Astrocyte of the hippocampus (primary cell): ENCODE data around the gene NAB1.

ENCODE experiments used
- DNase-seq: peaks from one replicate; pipeline ENCODE4 v3.0.0; 2011; ENCODE audit warnings: low read depth, low spot score

NAB1 gene

DNA sequence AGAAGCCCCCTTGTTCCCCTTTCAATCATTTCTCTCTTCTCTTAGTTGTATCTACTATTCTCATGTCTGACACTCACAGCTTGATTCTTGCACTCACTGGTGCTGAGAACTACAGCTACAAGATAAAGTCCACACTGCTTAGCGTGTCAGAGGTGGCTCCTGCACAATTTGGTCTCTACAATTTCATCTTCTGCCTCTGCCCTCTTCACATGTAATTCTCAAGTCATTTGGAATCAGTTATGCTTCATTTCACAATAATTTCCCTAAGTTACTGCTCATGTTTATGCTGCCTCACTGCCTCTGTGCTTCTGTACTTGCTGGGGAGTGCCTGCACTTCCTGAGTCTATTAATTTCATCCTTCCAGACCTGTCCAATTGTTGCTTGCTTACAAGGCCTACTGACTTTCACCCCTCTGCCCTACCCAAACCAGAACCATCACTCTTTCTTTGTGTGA, 11.6 kb upstream of the NAB1 start:
- peak; percentile 38 for DNase-seq

GRCh38 chr2:190637903-190638618, 10.8 kb upstream of the NAB1 start:
- DNase-seq, result peak; percentile 20

- no peak for DNase-seq
Measured at GRCh38 chr2:190640117-190640516, 8.8 kb upstream of the NAB1 start.

GRCh38 chr2:190641469-190641868, 7.4 kb upstream of the NAB1 start:
- no peak for DNase-seq

- no peak for DNase-seq
Measured at GRCh38 chr2:190646780-190647522, 1.9 kb upstream of the NAB1 start.

DNA sequence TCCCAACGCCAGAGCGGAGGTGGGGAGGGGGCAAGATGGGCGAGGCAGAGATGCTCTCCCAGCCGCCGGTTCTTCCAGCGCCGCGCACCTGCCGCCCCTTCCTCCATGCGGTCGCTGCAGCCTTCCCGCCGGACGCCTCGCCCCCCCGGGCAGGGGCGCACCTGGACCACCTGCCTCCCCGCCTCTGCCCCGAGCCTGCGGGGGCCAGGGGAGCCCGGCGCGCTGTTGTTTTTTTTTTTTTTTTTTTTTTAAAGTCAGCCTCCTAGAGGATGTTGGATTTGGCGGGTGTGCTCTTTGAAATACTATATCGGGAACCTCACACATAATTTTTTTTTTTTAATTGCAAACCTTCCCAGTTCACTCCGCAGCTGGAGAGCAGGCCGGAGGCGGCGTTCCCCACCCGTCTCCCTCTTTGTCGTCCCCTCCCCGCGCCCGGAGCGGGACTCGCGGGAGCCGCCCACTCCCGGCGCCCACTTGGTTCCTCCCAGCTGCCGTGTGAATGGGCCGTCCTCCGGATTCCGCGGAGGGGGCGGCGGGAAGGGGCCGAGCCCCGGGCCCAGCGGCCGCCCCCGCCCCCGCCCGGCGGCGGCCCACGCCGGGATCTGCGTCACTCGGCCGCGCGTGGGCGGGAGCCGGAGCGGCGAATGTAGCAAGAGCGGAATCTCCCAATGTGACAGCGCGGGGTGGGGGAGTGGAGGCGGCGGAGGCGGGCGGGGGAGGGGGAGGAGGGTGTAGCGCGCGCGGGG, 421 bp upstream of the NAB1 start:
- DNase-seq, result peak; percentile 94

DNA sequence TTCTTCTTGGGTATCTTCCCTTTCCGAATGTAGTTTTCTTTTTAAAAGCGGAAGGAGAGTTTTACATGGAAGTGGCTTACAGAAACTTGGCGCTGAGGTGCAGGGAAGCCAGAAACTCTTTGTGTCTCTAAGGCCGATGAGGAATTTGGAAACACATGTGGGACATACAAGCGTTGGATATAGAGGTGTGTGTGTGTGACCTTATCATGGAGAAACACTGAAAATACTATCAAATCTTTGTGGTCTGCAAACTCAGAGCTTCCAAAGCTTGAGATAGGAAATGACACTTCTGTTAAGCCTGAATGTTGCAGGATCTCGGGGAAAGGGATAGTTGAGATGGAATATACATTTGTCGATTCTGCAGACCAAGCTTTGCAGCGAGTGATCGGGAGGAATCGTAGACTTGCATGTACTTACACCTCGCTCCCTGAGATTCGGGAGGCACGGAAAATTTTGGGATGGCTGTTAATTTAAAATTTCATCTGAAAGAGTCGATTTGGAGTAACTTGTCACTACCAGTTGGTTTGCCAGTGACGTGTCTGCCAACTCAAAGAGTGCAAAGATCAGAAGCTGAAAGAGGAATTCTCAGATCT, 1.0 kb downstream of the NAB1 start:
- peak; percentile 50 for DNase-seq

DNA sequence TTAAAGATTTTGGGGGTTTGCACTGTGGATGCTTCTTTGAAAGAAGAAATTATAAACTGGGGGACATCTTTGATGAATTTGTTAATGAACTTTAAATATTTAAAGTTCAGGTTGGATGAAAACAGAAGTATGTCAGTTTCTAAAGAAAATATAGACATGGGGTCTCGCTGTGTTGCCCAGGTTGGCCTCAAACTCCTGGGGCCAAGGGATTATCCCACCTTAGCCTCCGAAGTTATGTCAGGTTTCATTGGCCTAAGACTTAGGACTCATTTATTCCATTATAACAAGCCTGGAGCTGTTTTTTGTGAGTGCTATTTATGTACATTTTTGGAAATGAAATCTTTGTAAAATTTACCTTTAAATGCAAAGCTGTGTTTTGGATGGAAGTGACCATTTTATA, 2.5 kb downstream of the NAB1 start:
- no peak for DNase-seq

DNA sequence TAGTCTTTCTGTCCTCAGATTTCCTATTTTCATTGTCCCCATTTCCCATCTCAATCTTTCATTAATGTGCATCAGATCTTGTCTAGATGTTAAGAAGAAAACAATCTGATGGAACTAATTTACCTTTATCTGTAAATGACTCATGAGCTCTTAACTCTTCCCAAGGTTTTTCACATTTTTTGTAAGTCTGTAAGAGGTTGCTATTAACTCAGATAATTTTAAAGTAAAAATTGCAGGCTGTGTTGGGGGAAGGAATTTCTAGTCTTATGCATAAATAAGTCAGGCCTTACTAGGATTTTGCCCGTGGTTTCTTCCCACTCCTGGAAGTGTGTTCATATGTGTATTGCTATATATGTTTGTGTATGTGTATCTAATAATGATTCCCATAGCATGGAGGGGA, 4.3 kb downstream of the NAB1 start:
- DNase-seq, result no peak

DNA sequence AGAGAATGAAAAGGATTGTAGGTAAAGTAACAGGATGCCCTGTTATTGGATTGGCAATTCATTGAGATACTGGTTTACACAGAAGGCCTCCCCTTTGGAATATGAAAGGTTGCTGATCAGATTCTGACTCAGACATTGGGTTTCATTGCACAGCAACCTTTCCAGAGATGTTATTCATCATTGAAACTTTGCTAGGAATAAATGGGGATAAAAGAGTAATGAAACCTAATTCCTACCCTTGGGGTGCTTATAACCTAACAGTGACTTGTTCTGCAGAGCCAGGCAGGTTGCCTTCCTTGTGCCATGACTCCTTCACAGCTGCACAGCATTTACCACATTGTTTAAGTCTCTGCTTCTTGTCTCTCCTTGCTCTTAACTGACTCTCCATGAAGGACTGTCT, 5.0 kb downstream of the NAB1 start:
- no peak for DNase-seq

DNA sequence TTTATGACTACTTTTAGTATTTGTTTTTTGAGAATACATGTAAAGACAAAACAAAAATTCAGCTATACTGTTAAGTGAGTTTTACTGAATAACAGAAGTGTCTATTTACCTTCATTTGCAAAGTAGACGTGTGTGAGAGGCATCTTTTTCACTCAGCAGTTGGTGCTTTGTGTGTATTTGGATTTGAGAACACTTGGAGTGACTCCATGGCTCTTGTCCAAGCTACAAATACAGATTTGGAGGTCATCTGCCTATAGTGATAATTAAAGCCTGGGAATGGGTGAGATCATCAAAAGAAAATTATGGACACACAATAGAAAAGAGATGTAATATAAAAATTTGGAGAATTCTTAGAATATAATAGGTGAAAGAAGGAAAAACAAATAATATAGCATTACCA, 6.2 kb downstream of the NAB1 start:
- DNase-seq, result no peak

- no peak for DNase-seq
Measured at GRCh38 chr2:190655570-190655969, 6.7 kb downstream of the NAB1 start.

DNA sequence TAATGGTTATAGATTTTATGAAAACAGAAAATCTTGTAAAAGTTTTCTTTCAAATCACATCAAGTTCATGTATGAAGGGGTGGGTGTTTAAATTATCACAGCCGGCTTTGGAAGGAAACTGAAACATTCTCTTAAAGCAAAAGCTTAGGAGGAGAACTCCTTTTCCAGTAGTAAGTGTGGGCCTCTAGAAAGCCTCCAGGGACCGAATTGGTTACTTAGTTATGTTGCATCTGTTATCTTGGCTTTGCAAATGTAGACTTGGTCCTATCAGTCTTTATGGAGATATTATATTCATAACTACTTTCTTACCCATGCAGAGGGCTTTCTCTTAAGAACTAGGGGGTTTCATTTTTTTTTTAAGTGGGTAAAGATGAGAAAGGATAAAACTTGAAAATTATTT, 7.4 kb downstream of the NAB1 start:
- DNase-seq, result no peak

DNA sequence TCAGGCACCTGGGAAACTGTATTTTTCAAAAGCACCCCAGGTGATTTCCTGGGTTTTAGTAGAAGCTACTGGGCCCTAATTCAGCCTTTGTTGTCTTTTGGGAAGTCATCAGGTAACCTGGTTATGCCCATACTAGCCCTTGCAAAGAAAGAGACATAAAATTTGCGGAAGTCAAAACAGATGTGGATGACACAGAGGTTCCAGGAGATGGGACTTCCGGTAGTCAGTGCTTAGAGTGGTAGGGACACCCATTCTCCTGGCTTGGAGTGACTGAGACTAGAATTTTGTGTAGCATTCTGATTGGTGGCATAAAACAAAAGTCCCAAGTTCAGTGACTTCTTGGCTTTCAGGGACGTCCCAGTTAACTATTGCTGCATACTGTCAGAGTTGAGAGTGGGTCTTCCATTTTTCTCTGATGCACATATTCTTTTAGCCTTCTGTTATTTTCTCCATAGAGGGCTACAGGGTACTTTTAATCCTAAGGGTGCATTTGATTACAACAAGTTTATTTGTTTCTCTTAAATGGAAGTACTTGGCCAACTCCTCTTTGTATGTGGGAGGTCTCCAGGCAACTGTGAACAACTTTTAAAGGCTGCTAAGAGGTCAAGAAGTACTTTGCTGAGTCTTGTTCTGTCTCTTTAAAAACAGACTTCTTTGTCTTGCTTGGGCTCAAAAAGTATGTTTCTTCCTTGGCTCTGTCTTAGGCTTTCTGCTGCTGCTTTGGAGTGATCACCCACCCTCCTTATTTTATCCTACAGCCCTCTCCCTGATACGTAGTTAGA, 8.8 kb downstream of the NAB1 start:
- DNase-seq, result no peak

- no peak for DNase-seq
Measured at GRCh38 chr2:190659553-190659952, 10.7 kb downstream of the NAB1 start.

- DNase-seq, result no peak
Measured at GRCh38 chr2:190662754-190663153, 13.9 kb downstream of the NAB1 start.

GRCh38 chr2:190663348-190663747, 14.5 kb downstream of the NAB1 start:
- DNase-seq, result no peak

GRCh38 chr2:190663839-190664238, 15.0 kb downstream of the NAB1 start:
- DNase-seq, result no peak

GRCh38 chr2:190664240-190664639, 15.4 kb downstream of the NAB1 start:
- peak; percentile 57 for DNase-seq

GRCh38 chr2:190666895-190667294, 18.0 kb downstream of the NAB1 start:
- no peak for DNase-seq

GRCh38 chr2:190668892-190669291, 20.0 kb downstream of the NAB1 start:
- no peak for DNase-seq
